Activated CD8-positive, alpha-beta memory T cell treated with anti-CD3 and anti-CD28 coated beads, Interleukin-2, amount 50 U/mL, for 1 hour (primary cell): ENCODE data around the gene TLE3.

ENCODE experiments used
- DNase-seq: peaks from one replicate; pipeline ENCODE4 v3.0.0-alpha.2; 2020; ENCODE audit errors: extremely low read depth

The TLE3 gene

GRCh38 chr15:70099167-70099966 lies 1.6 kb upstream of the TLE3 start:
- peak; percentile 100 for DNase-seq

- no peak for DNase-seq
Measured at GRCh38 chr15:70098461-70099166, 897 bp upstream of the TLE3 start.

GRCh38 chr15:70098153-70098460 lies 390 bp upstream of the TLE3 start:
- no peak for DNase-seq

DNA sequence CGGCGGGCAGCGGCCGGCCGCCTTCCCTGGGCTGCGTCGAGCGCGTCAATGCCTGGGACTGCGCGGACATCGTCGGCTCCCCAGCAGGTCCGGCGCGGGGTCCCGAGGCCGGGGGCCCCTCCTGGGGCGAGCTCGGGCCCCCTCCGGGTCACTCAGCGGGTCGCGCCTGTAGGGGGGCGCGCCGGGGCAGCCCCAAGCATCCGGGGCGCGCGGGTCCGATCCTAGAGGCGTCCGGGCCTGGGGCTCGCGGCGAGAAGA lies 725 bp downstream of the TLE3 start:
- no peak for DNase-seq

DNA sequence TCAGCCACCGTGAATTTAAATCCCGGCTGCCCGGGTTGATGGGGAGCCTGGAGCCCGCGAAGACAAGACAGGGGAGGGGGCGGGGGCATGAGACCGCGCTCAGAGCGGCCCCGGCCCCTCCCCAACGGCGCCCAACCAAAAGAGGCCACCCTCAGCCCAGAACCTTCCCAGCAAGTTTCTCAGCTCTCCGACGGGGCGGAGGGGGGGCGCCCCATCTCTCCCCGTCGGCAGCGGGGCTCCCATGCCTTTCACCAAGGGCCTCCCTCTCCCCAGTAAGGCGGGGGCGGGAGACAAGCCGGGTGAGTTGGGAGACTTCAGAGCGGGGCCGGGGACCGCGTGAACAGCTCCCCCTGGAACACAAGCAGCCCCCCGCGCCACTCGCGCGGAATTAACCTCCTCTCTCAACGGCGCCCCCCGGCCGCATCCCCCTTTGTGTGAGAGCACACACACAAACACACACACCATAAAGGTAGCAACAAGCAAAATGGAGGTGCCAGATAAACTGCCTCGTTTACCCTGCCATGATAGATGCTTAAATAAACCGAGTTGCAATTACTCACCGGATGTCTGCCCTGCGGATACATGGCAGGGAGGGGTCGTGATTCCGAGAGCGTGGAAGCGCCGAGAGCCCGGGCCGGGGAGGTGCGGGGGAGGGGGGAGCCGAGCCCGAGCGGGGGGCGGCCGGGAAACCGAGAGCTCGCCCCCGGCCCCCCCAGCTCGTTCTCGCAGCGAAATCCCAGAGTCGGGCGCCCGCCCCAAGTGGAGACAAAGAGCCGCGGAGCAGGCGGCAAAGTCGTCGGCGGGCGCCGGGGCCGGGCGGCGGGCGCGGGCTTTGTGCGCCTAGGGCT lies 1.3 kb downstream of the TLE3 start:
- DNase-seq: no peak

GRCh38 chr15:70095408-70096214 lies 2.1 kb downstream of the TLE3 start:
- DNase-seq: no peak

DNA sequence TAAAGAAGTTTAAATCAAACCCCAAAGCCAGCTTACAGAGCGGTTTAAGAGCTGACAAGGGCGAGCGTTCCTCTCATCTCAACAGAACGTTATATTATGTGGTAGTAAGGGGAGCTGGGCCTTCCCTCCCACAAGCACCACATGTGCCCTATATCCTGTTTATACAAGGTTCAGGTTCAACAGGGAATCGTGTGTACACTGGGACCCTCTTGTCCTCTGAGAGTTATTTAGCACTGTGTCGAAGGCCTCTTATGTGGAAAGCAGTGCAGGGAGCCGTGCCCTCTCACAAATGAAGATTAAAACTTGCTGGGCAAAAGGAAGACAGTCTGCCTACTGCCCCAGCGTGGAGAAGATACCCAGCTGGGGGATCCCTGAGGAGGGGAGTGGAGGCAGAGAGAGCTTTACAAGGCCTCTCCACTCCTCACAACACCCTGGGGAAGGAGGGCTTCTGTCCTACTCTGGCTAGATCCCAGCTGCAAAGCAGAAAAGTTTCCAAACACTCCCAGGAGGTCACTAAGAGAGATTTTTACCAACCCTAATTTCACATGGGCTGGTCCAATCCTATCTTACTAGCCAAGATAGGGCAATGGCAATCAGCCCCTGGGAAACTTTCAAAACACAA lies 2.9 kb downstream of the TLE3 start:
- DNase-seq: no peak

- DNase-seq: no peak
Measured at GRCh38 chr15:70093481-70094319, 4.0 kb downstream of the TLE3 start.

DNA sequence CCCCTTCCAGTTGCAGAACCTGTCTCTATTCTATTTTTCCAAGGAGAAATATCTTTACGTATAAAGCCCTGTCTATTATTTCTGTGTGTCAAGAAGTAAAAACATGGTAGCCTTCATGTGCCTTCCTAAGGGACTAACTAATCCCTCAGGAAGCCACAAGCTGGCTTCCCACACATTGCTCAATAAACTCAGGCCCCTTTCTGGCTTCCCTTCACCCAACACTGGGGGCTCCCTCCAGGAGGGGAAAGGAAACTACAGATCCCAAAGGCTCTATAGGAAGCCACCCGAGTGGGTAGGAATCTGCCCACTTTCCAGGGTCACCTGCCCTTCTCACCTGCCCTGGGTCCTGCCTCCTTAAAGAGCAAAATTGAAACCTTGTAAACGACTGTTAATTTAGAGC lies 4.6 kb downstream of the TLE3 start:
- no peak for DNase-seq

- DNase-seq: no peak
Measured at GRCh38 chr15:70092464-70093027, 5.2 kb downstream of the TLE3 start.

GRCh38 chr15:70091726-70092463 lies 5.8 kb downstream of the TLE3 start:
- DNase-seq: no peak

- DNase-seq: no peak
Measured at GRCh38 chr15:70090436-70091296, 7.1 kb downstream of the TLE3 start.

GRCh38 chr15:70089692-70089971 lies 8.1 kb downstream of the TLE3 start:
- DNase-seq: no peak

- no peak for DNase-seq
Measured at GRCh38 chr15:70088887-70089691, 8.6 kb downstream of the TLE3 start.

GRCh38 chr15:70088455-70088854 lies 9.3 kb downstream of the TLE3 start:
- DNase-seq: no peak

GRCh38 chr15:70087708-70088352 lies 9.9 kb downstream of the TLE3 start:
- no peak for DNase-seq

DNA sequence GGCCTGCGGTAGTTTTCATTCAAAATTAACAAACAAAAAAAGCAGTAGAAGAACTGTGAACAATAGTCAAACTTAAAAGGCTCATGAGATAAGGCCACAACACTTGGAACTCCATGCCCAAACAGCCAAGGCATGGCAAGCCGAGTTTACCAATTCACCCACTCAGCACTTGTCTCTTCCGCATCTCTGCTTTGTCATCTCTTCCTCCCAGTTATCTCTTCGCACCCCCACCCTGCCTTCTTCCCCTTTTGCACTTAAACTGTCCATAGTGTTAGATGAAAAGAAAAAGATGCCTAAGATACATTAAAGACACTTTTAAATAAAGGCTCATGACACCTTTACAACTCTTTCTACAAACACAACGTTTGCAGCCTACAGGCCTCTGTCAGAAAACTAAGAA lies 11.1 kb downstream of the TLE3 start:
- DNase-seq: no peak

DNA sequence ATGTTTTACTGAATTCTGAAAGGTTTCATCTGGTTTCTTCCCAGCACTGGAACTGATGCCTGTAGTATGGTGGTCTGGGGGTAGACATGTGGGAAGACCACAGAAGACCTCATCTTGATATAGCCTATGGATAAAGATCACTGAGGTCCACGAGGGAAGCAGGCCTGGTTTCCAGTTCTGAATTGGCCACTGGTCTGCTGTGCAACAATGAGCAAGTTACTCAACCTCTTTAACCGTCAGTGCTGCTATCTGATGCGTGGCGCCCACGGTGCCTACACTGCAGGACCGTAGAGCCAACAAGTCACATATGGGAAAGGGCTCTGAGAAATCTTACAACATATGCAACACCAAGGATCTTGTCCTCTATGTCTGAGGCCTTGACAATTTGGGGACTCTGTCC lies 13.3 kb downstream of the TLE3 start:
- no peak for DNase-seq
